Stimulated activated CD8-positive, alpha-beta memory T cell treated with anti-CD3 and anti-CD28 coated beads, Interleukin-15, amount 100 ng/mL, for 48 hours (primary cell): ENCODE data around the gene GPR18.

ENCODE experiments used
- DNase-seq, 2 donors: peaks; one replicate each; pipeline ENCODE4 v3.0.0-alpha.2; 2020; ENCODE audit warnings: low read depth in 2 of 2

Gene GPR18

GRCh38 chr13:99290894-99291293, 32.7 kb upstream of the GPR18 start:
- no peak for DNase-seq

GRCh38 chr13:99289674-99290337, 31.6 kb upstream of the GPR18 start:
- peak in 1 of 2 donors; percentile 72 for DNase-seq

- DNase-seq = no peak
Observed at GRCh38 chr13:99289271-99289670, 31.1 kb upstream of the GPR18 start.

GRCh38 chr13:99288089-99288488, 29.9 kb upstream of the GPR18 start:
- peak in 1 of 2 donors; percentile 70 for DNase-seq

- no peak for DNase-seq
Observed at GRCh38 chr13:99287551-99287950, 29.4 kb upstream of the GPR18 start.

GRCh38 chr13:99285432-99286182, 27.4 kb upstream of the GPR18 start:
- DNase-seq = no peak

- DNase-seq = no peak
Observed at GRCh38 chr13:99282264-99283231, 24.4 kb upstream of the GPR18 start.

- DNase-seq = no peak
Observed at GRCh38 chr13:99281811-99282263, 23.7 kb upstream of the GPR18 start.

- DNase-seq = no peak
Observed at GRCh38 chr13:99280166-99280565, 22.0 kb upstream of the GPR18 start.

- DNase-seq = no peak
Observed at GRCh38 chr13:99279637-99280036, 21.5 kb upstream of the GPR18 start.

GRCh38 chr13:99278843-99279242, 20.7 kb upstream of the GPR18 start:
- no peak for DNase-seq

GRCh38 chr13:99278200-99278599, 20.0 kb upstream of the GPR18 start:
- no peak for DNase-seq

GRCh38 chr13:99277629-99278028, 19.4 kb upstream of the GPR18 start:
- DNase-seq = no peak

GRCh38 chr13:99276706-99277105, 18.5 kb upstream of the GPR18 start:
- no peak for DNase-seq

GRCh38 chr13:99275093-99275469, 16.9 kb upstream of the GPR18 start:
- DNase-seq = peak; percentile 31 to 50

- no peak for DNase-seq
Observed at GRCh38 chr13:99273128-99273527, 14.9 kb upstream of the GPR18 start.

- DNase-seq = no peak
Observed at GRCh38 chr13:99272481-99272880, 14.3 kb upstream of the GPR18 start.

GRCh38 chr13:99271249-99271648, 13.1 kb upstream of the GPR18 start:
- DNase-seq = no peak

GRCh38 chr13:99270518-99270917, 12.3 kb upstream of the GPR18 start:
- DNase-seq = no peak

- no peak for DNase-seq
Observed at GRCh38 chr13:99269627-99270241, 11.6 kb upstream of the GPR18 start.

GRCh38 chr13:99268822-99269221, 10.6 kb upstream of the GPR18 start:
- no peak for DNase-seq

GRCh38 chr13:99267927-99268326, 9.7 kb upstream of the GPR18 start:
- DNase-seq = no peak
